Bronchial epithelial cell (primary cell): Measurements from ENCODE around the gene TYMS. TPM values are rescaled to one million over a fixed set of nuclear protein-coding genes. Genes with fewer than 3 reads are reported as not detected.

Experiments
- DNase-seq: peaks from one replicate; pipeline ENCODE4 v3.0.0-alpha.2; 2010; ENCODE audit warnings: low read depth
- FAIRE-seq: peaks from 2 replicates; lab custom pipeline; 2011; peaks lifted over from hg19 to GRCh38; lab: Jason Lieb, UNC
- H3K27me3 ChIP-seq: 2 replicates; pipeline ENCODE4 v1.5.1; 2011; ENCODE audit warnings: low read length; ENCODE audit not compliant: control insufficient read depth, insufficient read depth
- H3K36me3 ChIP-seq: 2 replicates; pipeline ENCODE4 v1.5.1; 2011; ENCODE audit warnings: low read length; ENCODE audit not compliant: control insufficient read depth, insufficient read depth
- H3K4me3 ChIP-seq: 2 replicates; pipeline ENCODE4 v1.5.1; 2011; ENCODE audit warnings: mild to moderate bottlenecking, low read depth, low read length, control low read depth
- total RNA-seq: library from RNA; depleted of rRNA; stranded (reverse); fragments of >200 nt; gene quantifications from 2 replicates; pipeline ENCODE4 v1.2.1, GENCODE V29; 2014
- TF ChIP-seq, protein P1 (sequence below): IDR thresholded peaks from 2 replicates; pipeline ENCODE4 v1.5.1; 2011; ENCODE audit warnings: mild to moderate bottlenecking, moderate library complexity, low read length, control low read depth, inconsistent platforms; ENCODE audit not compliant: insufficient read depth, severe bottlenecking

TYMS gene
- total RNA-seq, 1 donor from 2014 or later: 5.5 TPM

DNA sequence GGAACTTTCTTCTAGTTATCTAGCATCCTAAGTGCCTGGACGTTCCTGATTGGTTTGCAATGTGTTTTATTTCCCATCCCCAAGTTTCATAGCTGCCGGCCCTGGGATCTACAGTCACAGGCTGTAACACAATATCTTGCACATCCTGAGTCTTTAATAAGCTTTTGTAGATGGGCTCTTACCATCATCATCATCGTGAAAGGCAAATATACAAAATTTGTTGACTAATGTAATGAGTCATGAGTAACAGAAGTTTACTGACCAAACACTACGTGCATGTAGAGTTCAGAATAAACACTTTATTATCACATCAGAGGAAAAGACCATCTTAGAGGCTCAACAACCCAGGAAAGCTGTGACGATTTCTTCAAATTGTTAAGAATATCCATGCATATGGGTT is 8.1 kb upstream of the TYMS start:
- DNase-seq (peak; percentile 55), FAIRE-seq (no peak)
- no peak overlapping the region for H3K4me3 ChIP-seq
- TF ChIP-seq, protein P1, sequence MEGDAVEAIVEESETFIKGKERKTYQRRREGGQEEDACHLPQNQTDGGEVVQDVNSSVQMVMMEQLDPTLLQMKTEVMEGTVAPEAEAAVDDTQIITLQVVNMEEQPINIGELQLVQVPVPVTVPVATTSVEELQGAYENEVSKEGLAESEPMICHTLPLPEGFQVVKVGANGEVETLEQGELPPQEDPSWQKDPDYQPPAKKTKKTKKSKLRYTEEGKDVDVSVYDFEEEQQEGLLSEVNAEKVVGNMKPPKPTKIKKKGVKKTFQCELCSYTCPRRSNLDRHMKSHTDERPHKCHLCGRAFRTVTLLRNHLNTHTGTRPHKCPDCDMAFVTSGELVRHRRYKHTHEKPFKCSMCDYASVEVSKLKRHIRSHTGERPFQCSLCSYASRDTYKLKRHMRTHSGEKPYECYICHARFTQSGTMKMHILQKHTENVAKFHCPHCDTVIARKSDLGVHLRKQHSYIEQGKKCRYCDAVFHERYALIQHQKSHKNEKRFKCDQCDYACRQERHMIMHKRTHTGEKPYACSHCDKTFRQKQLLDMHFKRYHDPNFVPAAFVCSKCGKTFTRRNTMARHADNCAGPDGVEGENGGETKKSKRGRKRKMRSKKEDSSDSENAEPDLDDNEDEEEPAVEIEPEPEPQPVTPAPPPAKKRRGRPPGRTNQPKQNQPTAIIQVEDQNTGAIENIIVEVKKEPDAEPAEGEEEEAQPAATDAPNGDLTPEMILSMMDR: no peak
- H3K36me3 ChIP-seq: no peaks in the 10 kb centered on the region
- no peaks in the 10 kb centered on the region for H3K27me3 ChIP-seq

DNA sequence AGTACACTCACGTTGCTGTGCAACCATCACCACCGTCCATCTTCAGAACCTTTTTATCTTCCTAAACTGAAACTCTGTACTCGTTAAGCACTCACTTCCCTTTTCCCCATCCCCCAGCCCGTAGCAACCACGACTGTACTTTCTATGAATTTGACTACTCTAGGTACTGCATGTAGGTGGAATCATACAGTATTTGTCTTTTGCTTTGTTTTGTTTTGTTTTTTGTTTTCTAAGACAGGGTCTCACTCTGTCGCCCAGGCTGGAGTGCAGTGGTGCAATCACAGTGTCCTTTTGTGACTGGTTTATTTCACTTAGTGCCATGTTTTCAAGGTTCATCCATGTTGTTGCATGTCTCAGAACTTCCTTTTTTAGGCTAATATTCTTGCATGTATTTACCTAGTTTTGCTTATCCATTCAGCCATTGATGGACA is 7.0 kb upstream of the TYMS start:
- no peaks in the 10 kb centered on the region for H3K36me3 ChIP-seq
- FAIRE-seq (no peak), DNase-seq (no peak)
- H3K27me3 ChIP-seq: no peaks in the 10 kb centered on the region
- TF ChIP-seq, protein P1: no peak
- H3K4me3 ChIP-seq: no peak overlapping the region

DNA sequence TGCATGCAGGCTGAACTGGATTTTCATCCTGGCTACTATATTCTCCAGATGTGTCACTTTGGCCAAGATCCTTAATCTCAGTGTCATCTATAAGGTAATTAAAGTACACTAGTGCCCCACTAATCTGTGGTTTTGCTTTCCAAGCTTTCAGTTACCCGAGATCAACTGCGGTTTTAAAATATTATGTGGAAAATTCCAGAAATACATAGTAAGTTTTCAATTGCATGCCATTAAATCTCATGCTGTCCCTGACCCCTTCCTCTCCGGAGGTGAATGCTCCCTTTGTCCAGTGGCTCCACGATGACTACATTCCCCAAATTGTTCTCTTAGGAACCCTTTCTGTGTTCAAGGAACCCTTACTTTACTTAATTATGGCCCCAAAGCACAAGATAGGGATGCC is 5.3 kb upstream of the TYMS start:
- Histone ChIP-seq H3K36me3 (no peaks in the 10 kb centered on the region), H3K27me3 (no peaks in the 10 kb centered on the region), H3K4me3 (no peak overlapping the region)
- FAIRE-seq (no peak), DNase-seq (no peak)
- TF ChIP-seq, protein P1: no peak

DNA sequence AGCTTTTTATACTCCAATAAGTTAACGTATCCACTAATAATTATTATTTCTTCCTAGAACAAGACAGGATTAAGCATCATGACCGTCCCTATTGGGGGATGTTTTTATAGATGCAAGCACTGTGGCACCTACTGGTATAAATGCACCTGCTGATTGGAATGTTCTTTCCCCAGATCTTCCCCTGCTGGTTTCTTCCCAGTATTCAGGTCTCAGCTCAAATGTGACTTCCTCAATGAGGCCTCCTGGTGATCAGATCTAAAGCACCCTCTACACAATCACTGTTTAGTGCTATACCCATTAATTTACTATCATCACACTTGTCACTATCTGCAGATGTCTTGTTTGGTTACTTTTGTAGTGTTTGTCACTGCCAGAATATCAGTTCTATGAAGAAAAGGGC is 3.9 kb upstream of the TYMS start:
- H3K36me3 ChIP-seq: no peaks in the 10 kb centered on the region
- no peaks in the 10 kb centered on the region for H3K27me3 ChIP-seq
- H3K4me3 ChIP-seq: no peak overlapping the region
- DNase-seq: no peak
- TF ChIP-seq, protein P1: no peak
- no peak for FAIRE-seq

DNA sequence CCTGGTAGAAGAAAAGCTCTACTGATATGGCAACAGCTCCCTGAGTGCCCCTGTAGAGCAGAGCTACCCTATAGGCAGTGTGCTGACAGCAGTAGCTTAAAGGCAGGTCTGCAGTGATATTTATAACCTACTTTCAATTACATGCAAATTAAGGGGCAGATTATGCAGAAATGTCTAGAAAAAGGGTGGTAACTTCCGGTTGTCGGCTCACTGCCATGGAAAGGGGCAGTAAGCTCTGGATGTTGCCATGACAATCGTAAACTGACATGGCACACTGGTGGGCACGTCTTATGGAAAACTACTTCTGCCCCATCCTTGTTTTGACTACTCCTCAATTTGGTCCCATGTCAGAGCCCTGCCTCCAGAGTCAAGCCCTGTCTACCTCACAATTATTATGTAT is 2.9 kb upstream of the TYMS start:
- TF ChIP-seq, protein P1: no peak
- H3K36me3 ChIP-seq: no peaks in the 10 kb centered on the region
- FAIRE-seq: no peak
- no peaks in the 10 kb centered on the region for H3K27me3 ChIP-seq
- DNase-seq: no peak
- H3K4me3 ChIP-seq: no peak overlapping the region

DNA sequence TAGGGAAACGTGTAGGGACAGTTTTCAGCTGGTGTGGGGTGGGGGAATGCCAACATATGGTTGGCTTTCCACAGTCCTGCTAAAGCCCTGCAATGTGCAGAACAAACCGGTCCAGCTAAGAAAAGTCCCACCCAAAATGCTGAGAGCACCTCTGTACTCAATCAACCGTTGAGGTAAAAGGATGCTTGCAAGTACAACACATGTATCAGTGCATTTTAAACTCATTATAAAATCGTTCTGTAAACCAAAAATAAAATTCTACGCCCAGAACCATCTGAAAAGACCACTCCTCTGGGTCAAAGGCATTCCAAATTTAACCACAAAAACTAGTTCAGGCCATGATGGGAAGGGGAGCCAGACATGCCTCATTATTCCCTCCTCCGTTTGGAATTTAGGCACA is 2.0 kb upstream of the TYMS start:
- TF ChIP-seq, protein P1: no peak
- DNase-seq (no peak), FAIRE-seq (no peak)
- Histone ChIP-seq H3K27me3 (no peaks in the 10 kb centered on the region), H3K4me3 (no peak overlapping the region), H3K36me3 (no peaks in the 10 kb centered on the region)
